Measurements from ENCODE around the gene LMOD2. TPM values are rescaled to one million over a fixed set of nuclear protein-coding genes. Genes with fewer than 3 reads are reported as not detected.

LMOD2 gene
- total RNA-seq, 2 experiments from 2014 or later, result not detected

GRCh38 chr7:123650595-123650994 lies 5.1 kb upstream of the LMOD2 start:
- Histone ChIP-seq H3K4me3 (ENCODE audit: low read length) (no peak overlapping the region), H3K27ac (ENCODE audit: low read depth in 1 of 2, low read length in 2 of 2) (no peak overlapping the region), H3K4me1 (ENCODE audit: insufficient read depth, low read length) (no peaks in the 10 kb centered on the region), H3K9me3 (ENCODE audit: control insufficient read depth in 1 of 2, insufficient read depth in 1 of 2, low read length in 2 of 2) (no peaks in the 10 kb centered on the region), H3K27me3 (ENCODE audit: control insufficient read depth in 1 of 2, insufficient read depth in 2 of 2, low read length in 2 of 2) (no peaks in the 10 kb centered on the region), H3K36me3 (ENCODE audit: insufficient read depth, low read length) (no peaks in the 10 kb centered on the region)
- intact Hi-C loops (cut with DNase I, micrococcal nuclease), result no loop called here
- DNase-seq (no peak), ATAC-seq (ENCODE audit: poor library complexity) (no peak)
- H3K27ac Mint-ChIP-seq, result no peak overlapping the region
- H3K36me3 Mint-ChIP-seq (ENCODE audit: low read depth), result no peaks in the 10 kb centered on the region
- H3K27me3 Mint-ChIP-seq, result peaks cover 30% of the 10 kb centered on the region
- ChIA-PET POLR2A (no interaction called here), CTCF (no interaction called here)
- no peaks in the 10 kb centered on the region for H3K4me1 Mint-ChIP-seq (ENCODE audit: low read depth)
- H3K9me3 Mint-ChIP-seq, result no peaks in the 10 kb centered on the region
- TF ChIP-seq, protein P1, sequence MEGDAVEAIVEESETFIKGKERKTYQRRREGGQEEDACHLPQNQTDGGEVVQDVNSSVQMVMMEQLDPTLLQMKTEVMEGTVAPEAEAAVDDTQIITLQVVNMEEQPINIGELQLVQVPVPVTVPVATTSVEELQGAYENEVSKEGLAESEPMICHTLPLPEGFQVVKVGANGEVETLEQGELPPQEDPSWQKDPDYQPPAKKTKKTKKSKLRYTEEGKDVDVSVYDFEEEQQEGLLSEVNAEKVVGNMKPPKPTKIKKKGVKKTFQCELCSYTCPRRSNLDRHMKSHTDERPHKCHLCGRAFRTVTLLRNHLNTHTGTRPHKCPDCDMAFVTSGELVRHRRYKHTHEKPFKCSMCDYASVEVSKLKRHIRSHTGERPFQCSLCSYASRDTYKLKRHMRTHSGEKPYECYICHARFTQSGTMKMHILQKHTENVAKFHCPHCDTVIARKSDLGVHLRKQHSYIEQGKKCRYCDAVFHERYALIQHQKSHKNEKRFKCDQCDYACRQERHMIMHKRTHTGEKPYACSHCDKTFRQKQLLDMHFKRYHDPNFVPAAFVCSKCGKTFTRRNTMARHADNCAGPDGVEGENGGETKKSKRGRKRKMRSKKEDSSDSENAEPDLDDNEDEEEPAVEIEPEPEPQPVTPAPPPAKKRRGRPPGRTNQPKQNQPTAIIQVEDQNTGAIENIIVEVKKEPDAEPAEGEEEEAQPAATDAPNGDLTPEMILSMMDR (IDR thresholded peaks at IDR 0.05), result no peak
- H3K4me3 Mint-ChIP-seq, result no peak overlapping the region

GRCh38 chr7:123652406-123652805 lies 3.3 kb upstream of the LMOD2 start:
- Mint-ChIP-seq H3K36me3 (ENCODE audit: low read depth) (no peaks in the 10 kb centered on the region), H3K9me3 (no peaks in the 10 kb centered on the region), H3K27me3 (peaks cover 28% of the 10 kb centered on the region), H3K27ac (no peak overlapping the region), H3K4me1 (ENCODE audit: low read depth) (no peaks in the 10 kb centered on the region), H3K4me3 (no peak overlapping the region)
- H3K4me1 ChIP-seq (ENCODE audit: insufficient read depth, low read length), result no peaks in the 10 kb centered on the region
- no peaks in the 10 kb centered on the region for H3K27me3 ChIP-seq (ENCODE audit: control insufficient read depth in 1 of 2, insufficient read depth in 2 of 2, low read length in 2 of 2)
- POLR2A ChIA-PET, result no interaction called here
- no peaks in the 10 kb centered on the region for H3K9me3 ChIP-seq (ENCODE audit: control insufficient read depth in 1 of 2, insufficient read depth in 1 of 2, low read length in 2 of 2)
- CTCF ChIA-PET, result no interaction called here
- TF ChIP-seq, protein P1 (IDR thresholded peaks at IDR 0.05), result no peak
- no peaks in the 10 kb centered on the region for H3K36me3 ChIP-seq (ENCODE audit: insufficient read depth, low read length)
- DNase-seq, result no peak
- no peak overlapping the region for H3K4me3 ChIP-seq (ENCODE audit: low read length)
- ATAC-seq (ENCODE audit: poor library complexity), result no peak
- intact Hi-C loops (cut with DNase I, micrococcal nuclease), result no loop called here
- no peak overlapping the region for H3K27ac ChIP-seq (ENCODE audit: low read depth in 1 of 2, low read length in 2 of 2)

DNA sequence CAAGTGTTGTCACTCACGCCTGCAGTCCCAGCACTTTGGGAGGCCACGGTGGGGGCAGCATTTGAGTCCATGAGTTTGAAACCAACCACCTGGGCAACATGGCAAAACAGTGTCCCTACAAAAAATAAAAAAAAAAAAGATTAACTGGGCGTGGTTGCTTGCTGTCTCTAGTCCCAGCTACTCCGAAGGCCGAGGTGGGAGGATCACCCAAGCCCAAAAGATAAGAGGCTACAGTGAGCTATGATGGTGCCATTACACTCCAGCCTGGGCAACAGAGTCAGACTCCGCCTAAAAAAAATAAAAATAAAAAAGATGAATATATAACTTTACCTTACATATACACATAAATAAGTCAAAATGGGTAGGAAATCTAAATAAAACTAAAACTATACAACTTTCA lies 2.5 kb upstream of the LMOD2 start:
- H3K27me3 ChIP-seq (ENCODE audit: control insufficient read depth in 1 of 2, insufficient read depth in 2 of 2, low read length in 2 of 2), result no peaks in the 10 kb centered on the region
- DNase-seq (no peak), ATAC-seq (ENCODE audit: poor library complexity) (no peak)
- TF ChIP-seq, protein P1 (IDR thresholded peaks at IDR 0.05), result no peak
- Mint-ChIP-seq H3K9me3 (no peaks in the 10 kb centered on the region), H3K4me3 (no peak overlapping the region), H3K27me3 (peaks cover 24% of the 10 kb centered on the region), H3K36me3 (ENCODE audit: low read depth) (no peaks in the 10 kb centered on the region), H3K27ac (no peak overlapping the region), H3K4me1 (ENCODE audit: low read depth) (no peaks in the 10 kb centered on the region)
- H3K9me3 ChIP-seq (ENCODE audit: control insufficient read depth in 1 of 2, insufficient read depth in 1 of 2, low read length in 2 of 2), result no peaks in the 10 kb centered on the region
- intact Hi-C loops (cut with DNase I, micrococcal nuclease), result no loop called here
- ChIA-PET POLR2A (no interaction called here), CTCF (no interaction called here)
- H3K36me3 ChIP-seq (ENCODE audit: insufficient read depth, low read length), result no peaks in the 10 kb centered on the region
- no peak overlapping the region for H3K27ac ChIP-seq (ENCODE audit: low read depth in 1 of 2, low read length in 2 of 2)
- H3K4me1 ChIP-seq (ENCODE audit: insufficient read depth, low read length), result no peaks in the 10 kb centered on the region
- no peak overlapping the region for H3K4me3 ChIP-seq (ENCODE audit: low read length)
